ENCODE measurements around the gene KRTAP12-3. TPM values are rescaled to one million over a fixed set of nuclear protein-coding genes. Genes with fewer than 3 reads are reported as not detected.
A peak's percentile ranks its signal among the peaks of the same experiment; 100 is the strongest.
"Not testable (repeated sequence)": the region's sequence is repeated elsewhere in the genome, so short reads cannot be mapped to it uniquely, and the experiment has no call there.

Gene KRTAP12-3
- total RNA-seq, 4 donors from 2014 or later = not detected

GRCh38 chr21:44639331-44639655, 18.4 kb upstream of the KRTAP12-3 start:
- no peak overlapping the region for H3K4me3 ChIP-seq

DNA sequence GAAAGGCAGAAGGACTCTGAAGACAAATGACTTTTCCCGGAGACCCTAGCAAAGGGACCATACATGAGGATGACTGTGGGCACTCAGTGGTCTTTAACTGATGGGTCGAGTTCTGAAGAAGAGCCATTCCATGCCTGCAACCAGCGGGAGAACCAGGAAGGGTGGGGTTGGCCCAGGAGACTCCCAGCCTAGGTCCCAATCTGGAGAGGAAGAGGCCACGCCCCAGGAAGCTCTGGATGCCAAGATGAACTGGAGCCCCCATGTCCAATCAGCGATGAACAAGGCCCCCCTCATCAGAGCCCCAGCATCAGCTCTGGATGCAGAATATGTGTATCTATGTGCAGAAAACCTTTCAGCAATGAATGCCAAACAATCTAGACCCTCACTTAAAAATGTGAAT, 17.0 kb upstream of the KRTAP12-3 start:
- no peak overlapping the region for H3K27ac ChIP-seq
- H3K27me3 ChIP-seq = no peaks in the 10 kb centered on the region
- no peaks in the 10 kb centered on the region for H3K36me3 ChIP-seq
- no peak overlapping the region for H3K4me3 ChIP-seq
- no peak for TF ChIP-seq CTCF (IDR thresholded peaks at IDR 0.05)
- TF ChIP-seq POLR2A (IDR thresholded peaks at IDR 0.05) = no peak
- no peak for DNase-seq
- peaks cover 0 to 5% (median 0%) of the 10 kb centered on the region in 4 donors for H3K9me3 ChIP-seq
- H3K4me1 ChIP-seq = no peaks in the 10 kb centered on the region

More at GRCh38 chr21:44639331-44639655, 18.4 kb upstream of the KRTAP12-3 start:
- peak in 1 of 3 donors; percentile 6 for DNase-seq
- no peaks in the 10 kb centered on the region for H3K27me3 ChIP-seq
- TF ChIP-seq CTCF (IDR thresholded peaks at IDR 0.05) (no peak), POLR2A (IDR thresholded peaks at IDR 0.05) (no peak)
- H3K27ac ChIP-seq = no peak overlapping the region
- no peaks in the 10 kb centered on the region for H3K4me1 ChIP-seq
- no peaks in the 10 kb centered on the region for H3K36me3 ChIP-seq
- H3K9me3 ChIP-seq = no peaks in the 10 kb centered on the region

- no peaks in the 10 kb centered on the region for H3K4me1 ChIP-seq
- TF ChIP-seq POLR2A (IDR thresholded peaks at IDR 0.05) (no peak), CTCF (IDR thresholded peaks at IDR 0.05) (no peak)
- no peaks in the 10 kb centered on the region for H3K27me3 ChIP-seq
- H3K4me3 ChIP-seq = no peak overlapping the region
- H3K27ac ChIP-seq = no peak overlapping the region
- peak in 1 of 3 donors; percentile 8 for DNase-seq
- H3K36me3 ChIP-seq = no peaks in the 10 kb centered on the region
- H3K9me3 ChIP-seq = peaks cover 0 to 5% (median 0%) of the 10 kb centered on the region in 4 donors
Measured at GRCh38 chr21:44643741-44644310, 13.9 kb upstream of the KRTAP12-3 start.

DNA sequence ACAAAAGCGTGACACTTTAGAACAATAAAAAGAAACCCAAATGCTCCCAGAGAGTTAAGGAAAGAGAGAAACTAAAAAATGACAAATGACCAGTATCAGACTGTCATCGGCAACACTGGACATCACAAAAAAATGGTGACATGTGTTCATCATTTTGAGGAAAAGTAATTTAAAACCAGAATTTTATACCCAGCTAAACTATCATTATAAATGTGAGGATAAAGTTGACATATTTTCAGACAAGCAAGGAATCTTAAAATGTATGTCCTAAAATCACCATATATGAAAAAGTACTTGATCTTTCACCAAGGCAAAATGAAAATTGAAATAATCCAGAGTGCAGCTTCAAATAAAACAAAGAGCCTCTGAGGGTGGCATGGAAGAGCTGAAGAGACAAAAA, 12.9 kb upstream of the KRTAP12-3 start:
- Histone ChIP-seq H3K27me3 (no peaks in the 10 kb centered on the region), H3K9me3 (peaks cover 0 to 5% (median 0%) of the 10 kb centered on the region in 4 donors), H3K4me1 (no peaks in the 10 kb centered on the region), H3K27ac (no peak overlapping the region), H3K36me3 (no peaks in the 10 kb centered on the region), H3K4me3 (no peak overlapping the region)
- no peak for DNase-seq
- TF ChIP-seq CTCF (IDR thresholded peaks at IDR 0.05) (no peak), POLR2A (IDR thresholded peaks at IDR 0.05) (no peak)

- not testable (repeated sequence) for H3K4me3 ChIP-seq, H3K27ac ChIP-seq, H3K36me3 ChIP-seq, H3K9me3 ChIP-seq, H3K4me1 ChIP-seq, H3K27me3 ChIP-seq
- DNase-seq = peak in 2 of 3 donors; percentile 9 to 31
Measured at GRCh38 chr21:44646366-44647221, 11.1 kb upstream of the KRTAP12-3 start, which contains the start of gene KRTAP10-11. Gene KRTAP10-11, plus strand, starts transcription at chr21:44646414. Its CDS starts 45 bp downstream, at chr21:44646459.

GRCh38 chr21:44647222-44647552, 10.5 kb upstream of the KRTAP12-3 start:
- H3K4me3 ChIP-seq = no peak overlapping the region
- no peaks in the 10 kb centered on the region for H3K4me1 ChIP-seq
- no peaks in the 10 kb centered on the region for H3K27me3 ChIP-seq
- H3K36me3 ChIP-seq = no peaks in the 10 kb centered on the region
- H3K9me3 ChIP-seq = peaks cover 0 to 5% (median 0%) of the 10 kb centered on the region in 4 donors
- no peak for TF ChIP-seq CTCF (IDR thresholded peaks at IDR 0.05)
- TF ChIP-seq POLR2A (IDR thresholded peaks at IDR 0.05) = no peak
- no peak overlapping the region for H3K27ac ChIP-seq
- DNase-seq = peak in 1 of 3 donors; percentile 3
